ENCODE measurements around the gene TRPV4. TPM values are rescaled to one million over a fixed set of nuclear protein-coding genes. Genes with fewer than 3 reads are reported as not detected.

Gene TRPV4
- total RNA-seq, 1 experiment from 2014 or later, result not detected

DNA sequence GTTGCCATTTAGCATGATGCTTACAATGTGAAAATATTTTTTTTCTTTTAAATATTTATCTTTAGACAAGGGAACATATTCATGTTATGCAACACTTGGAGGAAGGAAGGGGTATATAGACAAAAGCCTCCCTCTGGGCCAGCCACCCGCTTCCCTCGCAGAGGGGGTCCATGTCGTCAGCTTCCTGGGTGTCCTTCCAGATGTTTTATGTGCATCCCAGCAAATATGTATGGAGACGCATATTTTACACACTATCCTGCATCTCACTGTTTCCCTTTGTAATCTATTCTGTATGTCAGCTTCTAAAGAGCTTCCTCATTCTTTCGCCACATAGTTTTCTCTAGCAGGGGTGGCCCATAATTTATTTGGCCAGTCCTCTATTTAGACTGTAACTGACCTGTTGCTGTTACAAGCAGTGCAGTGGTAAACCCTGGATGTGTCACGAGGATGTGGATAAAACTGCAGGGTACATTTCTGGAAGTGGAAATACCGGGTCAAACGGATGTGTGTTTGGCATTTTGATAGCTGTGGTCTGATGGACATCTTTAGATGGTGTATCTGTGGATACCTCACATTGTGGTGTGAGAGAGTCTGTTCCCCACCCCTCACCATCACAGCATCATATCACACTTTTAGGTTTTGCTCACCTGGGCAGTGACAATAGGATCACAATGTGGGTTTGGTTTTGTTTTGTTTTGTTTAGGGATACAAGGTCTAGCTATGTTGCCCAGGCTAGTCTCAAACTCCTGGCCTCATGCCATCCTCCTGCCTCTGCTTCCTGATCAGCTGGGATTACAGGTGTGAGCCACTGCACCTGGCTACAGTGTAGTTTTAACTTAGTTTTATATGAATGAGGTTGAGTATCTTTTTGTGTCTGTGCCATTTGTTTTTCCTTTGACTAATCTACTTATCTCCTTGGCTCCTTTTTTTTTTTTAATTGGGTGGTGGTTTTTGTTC is 87.9 kb downstream of the TRPV4 start:
- H2AFZ ChIP-seq (ENCODE audit: low read length), result no peak overlapping the region
- DNase-seq, result no peak
- H3K9ac ChIP-seq (ENCODE audit: low read length), result no peak overlapping the region
- no peak overlapping the region for H3K4me3 ChIP-seq (ENCODE audit: low read length)
- H3K9me3 ChIP-seq (ENCODE audit: low read length), result no peaks in the 10 kb centered on the region
- H3K9me2 ChIP-seq (replicated peaks; ENCODE audit: insufficient read depth, low read length), result no peaks in the 10 kb centered on the region
- no peaks in the 10 kb centered on the region for H3K27me3 ChIP-seq (ENCODE audit: low read length)
- no peaks in the 10 kb centered on the region for H3K36me3 ChIP-seq (ENCODE audit: insufficient read depth, low read length)
- H3K4me1 ChIP-seq (ENCODE audit: low read length), result no peaks in the 10 kb centered on the region
- H3K4me2 ChIP-seq (ENCODE audit: low read depth, low read length, poor library complexity, severe bottlenecking), result no peak overlapping the region
- no peaks in the 10 kb centered on the region for H4K20me1 ChIP-seq (ENCODE audit: insufficient read depth, low read depth, low read length)
- no peaks in the 10 kb centered on the region for H3K79me2 ChIP-seq (ENCODE audit: low read length)
- H3K27ac ChIP-seq (ENCODE audit: low read length), result no peak overlapping the region

DNA sequence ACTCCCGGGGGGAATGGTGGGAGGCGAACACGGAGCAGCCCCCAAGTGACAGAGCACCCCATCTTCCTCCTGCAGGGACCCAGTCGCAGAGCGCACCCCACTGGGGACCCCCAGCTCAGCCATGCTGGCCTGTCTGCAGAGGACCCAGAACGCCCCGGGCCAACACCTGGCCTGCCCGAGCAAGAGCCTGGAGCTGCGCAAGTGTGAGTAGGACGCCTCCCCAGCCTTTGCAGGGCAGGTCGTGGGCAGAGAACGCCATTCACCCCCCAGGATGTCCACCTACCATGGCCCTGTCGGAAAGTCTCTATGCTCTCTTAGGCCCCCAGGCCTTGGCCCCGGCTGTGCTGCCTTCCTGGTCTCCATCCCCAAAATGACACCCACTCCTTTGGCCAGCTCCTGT is 89.2 kb downstream of the TRPV4 start:
- no peak for DNase-seq
- no peaks in the 10 kb centered on the region for H3K36me3 ChIP-seq (ENCODE audit: insufficient read depth, low read length)
- H3K27me3 ChIP-seq (ENCODE audit: low read length), result no peaks in the 10 kb centered on the region

DNA sequence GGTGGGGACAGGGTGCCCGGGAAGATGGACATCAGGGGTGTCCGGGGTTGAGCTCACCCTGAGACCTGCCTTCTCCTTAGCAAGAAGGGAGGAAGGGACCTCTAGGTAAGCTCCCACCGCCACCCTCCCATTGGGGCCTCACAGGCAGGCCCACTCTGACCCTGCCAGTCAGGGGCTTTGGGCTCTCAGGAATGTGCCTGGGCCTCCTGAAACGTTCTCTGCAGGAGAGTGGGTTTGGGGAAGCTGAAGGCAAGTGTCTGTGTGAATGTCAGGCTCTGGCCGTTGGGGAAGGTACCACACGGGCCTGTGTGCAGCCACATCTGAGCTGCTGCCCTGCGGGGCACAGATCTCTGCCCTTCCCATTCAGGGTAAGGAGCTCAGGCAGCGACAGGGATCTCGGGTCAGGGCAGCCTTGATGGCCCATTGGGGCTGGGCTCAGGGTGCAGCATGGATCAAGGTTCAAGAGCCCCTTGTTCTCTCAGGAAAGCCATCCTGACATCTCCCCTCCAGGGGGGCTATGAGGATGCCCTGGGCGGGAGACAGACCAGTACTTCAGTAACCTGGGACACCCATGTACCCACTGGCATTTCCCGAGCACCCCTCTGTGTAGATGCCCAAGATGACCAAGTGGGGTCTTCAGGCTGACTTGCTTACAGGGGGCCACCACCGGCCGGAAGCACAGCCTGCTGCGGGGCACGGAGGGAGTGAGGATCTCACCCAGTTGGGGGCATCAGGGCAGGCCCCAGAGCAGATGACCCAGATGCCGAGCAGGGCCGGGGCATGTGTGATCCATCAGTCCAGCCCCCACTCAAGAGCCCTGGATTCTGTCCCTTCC is 89.9 kb downstream of the TRPV4 start:
- no peaks in the 10 kb centered on the region for H3K4me1 ChIP-seq (ENCODE audit: low read length)
- no peaks in the 10 kb centered on the region for H3K79me2 ChIP-seq (ENCODE audit: low read length)
- no peak for DNase-seq
- H2AFZ ChIP-seq (ENCODE audit: low read length), result no peak overlapping the region
- H4K20me1 ChIP-seq (ENCODE audit: insufficient read depth, low read depth, low read length), result 0 out of 2 replicates have a peak, but pooled peaks cover 6% of the 10 kb centered on the region
- H3K9me3 ChIP-seq (ENCODE audit: low read length), result no peaks in the 10 kb centered on the region
- no peak overlapping the region for H3K4me2 ChIP-seq (ENCODE audit: low read depth, low read length, poor library complexity, severe bottlenecking)
- H3K9ac ChIP-seq (ENCODE audit: low read length), result no peak overlapping the region
- no peaks in the 10 kb centered on the region for H3K9me2 ChIP-seq (replicated peaks; ENCODE audit: insufficient read depth, low read length)
- H3K27me3 ChIP-seq (ENCODE audit: low read length), result no peaks in the 10 kb centered on the region
- no peak overlapping the region for H3K27ac ChIP-seq (ENCODE audit: low read length)
- H3K4me3 ChIP-seq (ENCODE audit: low read length), result no peak overlapping the region
- H3K36me3 ChIP-seq (ENCODE audit: insufficient read depth, low read length), result no peaks in the 10 kb centered on the region

More for the DNA sequence above, 89.2 kb downstream of the TRPV4 start:
- Histone ChIP-seq H3K4me3 (ENCODE audit: low read length) (no peak overlapping the region), H3K27ac (ENCODE audit: low read length) (no peak overlapping the region), H3K4me2 (ENCODE audit: low read depth, low read length, poor library complexity, severe bottlenecking) (no peak overlapping the region), H3K9me3 (ENCODE audit: low read length) (no peaks in the 10 kb centered on the region), H3K9ac (ENCODE audit: low read length) (no peak overlapping the region), H2AFZ (ENCODE audit: low read length) (no peak overlapping the region), H3K79me2 (ENCODE audit: low read length) (no peaks in the 10 kb centered on the region), H3K9me2 (replicated peaks; ENCODE audit: insufficient read depth, low read length) (no peaks in the 10 kb centered on the region), H4K20me1 (ENCODE audit: insufficient read depth, low read depth, low read length) (0 out of 2 replicates have a peak, but pooled peaks cover 6% of the 10 kb centered on the region), H3K4me1 (ENCODE audit: low read length) (no peaks in the 10 kb centered on the region)

DNA sequence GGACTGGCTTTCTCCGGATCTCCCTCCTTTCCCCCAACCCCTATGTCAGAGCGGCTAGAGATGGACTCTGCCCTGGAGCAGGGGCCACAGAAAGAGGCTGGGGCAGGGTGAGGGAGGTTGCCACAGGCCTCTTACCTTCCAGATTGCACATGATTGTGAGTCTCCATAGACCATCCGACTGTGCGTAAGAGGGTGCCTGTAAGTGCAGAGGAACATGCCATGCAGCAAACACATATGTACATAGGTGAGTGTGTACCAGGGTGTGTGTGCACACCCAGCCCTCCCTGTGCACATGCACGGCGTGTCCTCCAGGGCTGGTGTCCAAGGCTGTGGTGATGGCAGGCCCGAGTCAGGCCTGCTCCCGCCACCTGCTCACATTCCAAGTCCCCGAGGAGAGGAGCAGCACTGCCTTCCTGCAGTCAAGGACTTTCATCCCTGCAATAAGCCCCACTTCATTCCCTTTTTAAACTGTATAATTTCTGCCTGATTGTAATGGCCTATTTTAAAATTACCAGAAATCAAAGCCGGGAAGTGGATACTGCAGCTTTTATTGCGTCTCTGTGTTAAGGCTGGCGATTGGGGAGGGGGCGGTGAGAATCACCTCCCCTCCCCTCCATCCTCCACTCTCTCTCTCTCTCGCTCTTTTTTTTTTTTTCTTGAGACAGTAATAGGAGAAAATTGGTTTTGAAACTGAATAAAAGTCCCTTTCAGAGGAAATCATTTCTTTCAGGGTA is 91.1 kb downstream of the TRPV4 start:
- Histone ChIP-seq H3K79me2 (ENCODE audit: low read length) (no peaks in the 10 kb centered on the region), H4K20me1 (ENCODE audit: insufficient read depth, low read depth, low read length) (0 out of 2 replicates have a peak, but pooled peaks cover 6% of the 10 kb centered on the region), H3K9me2 (replicated peaks; ENCODE audit: insufficient read depth, low read length) (no peaks in the 10 kb centered on the region), H3K4me1 (ENCODE audit: low read length) (no peaks in the 10 kb centered on the region), H3K9ac (ENCODE audit: low read length) (no peak overlapping the region), H3K4me2 (ENCODE audit: low read depth, low read length, poor library complexity, severe bottlenecking) (no peak overlapping the region), H3K27me3 (ENCODE audit: low read length) (no peaks in the 10 kb centered on the region), H3K27ac (ENCODE audit: low read length) (no peak overlapping the region), H3K9me3 (ENCODE audit: low read length) (no peaks in the 10 kb centered on the region), H3K36me3 (ENCODE audit: insufficient read depth, low read length) (no peaks in the 10 kb centered on the region), H3K4me3 (ENCODE audit: low read length) (no peak overlapping the region), H2AFZ (ENCODE audit: low read length) (no peak overlapping the region)
- no peak for DNase-seq

DNA sequence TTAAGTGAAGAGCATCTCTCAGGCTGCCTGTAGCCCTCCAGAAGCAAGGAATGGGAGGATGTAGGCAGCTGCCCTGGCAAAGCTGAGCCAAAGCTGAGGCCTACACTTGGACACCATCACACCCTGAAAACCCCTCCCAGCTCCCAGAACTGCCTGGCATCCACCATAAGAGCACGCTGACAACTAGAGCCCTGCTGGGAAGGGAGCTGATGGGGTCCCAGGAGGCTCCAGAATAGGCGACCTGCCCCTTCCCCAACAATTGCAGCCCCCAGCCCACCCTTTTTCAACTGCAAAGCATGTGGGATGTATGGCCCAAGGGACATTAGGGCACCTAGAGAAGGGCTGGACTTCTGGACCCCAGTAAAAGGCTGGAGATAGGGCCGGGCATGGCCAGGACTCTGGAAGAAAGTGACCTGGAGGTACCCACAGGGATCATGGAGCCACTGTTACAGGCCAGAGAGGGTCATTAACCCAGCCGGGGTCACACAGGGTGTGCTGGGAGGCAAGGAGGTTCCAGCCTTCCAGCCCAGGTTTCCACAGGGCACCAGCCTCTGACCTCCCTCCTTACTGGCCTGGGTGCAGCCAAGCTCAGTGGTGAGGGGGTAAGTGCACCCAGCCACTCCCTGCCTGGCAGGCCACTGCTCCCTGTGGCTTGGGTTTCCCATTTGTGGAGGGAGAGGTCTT is 91.8 kb downstream of the TRPV4 start:
- no peak overlapping the region for H3K4me3 ChIP-seq (ENCODE audit: low read length)
- no peak overlapping the region for H3K9ac ChIP-seq (ENCODE audit: low read length)
- no peaks in the 10 kb centered on the region for H3K27me3 ChIP-seq (ENCODE audit: low read length)

DNA sequence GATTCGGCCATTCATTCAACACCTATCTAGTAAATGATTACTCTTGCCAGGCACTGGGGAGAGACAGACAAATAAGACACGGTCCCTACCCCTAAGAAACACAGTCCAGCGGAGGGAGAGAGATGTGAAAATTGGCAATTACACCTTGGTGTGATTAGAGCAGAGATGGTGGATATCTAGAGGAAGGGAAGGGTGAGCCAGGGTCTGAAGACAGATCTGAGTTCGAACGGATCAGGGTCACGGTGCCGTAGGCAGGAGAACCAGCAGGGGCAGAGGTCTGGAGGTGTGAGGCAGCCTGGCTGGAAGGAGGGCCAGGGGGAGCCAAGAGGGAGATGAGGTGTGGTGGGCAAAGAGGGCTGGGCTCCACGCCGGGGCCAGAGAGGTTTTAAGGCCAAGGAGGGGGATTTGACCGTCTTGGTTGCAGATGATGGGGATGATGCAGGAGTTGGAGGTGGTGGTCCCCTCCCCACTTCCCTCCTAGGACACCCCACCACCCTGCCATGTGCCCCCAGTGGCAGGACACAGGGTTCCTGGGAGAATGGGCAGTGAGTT is 92.4 kb downstream of the TRPV4 start:
- H4K20me1 ChIP-seq (ENCODE audit: insufficient read depth, low read depth, low read length), result 0 out of 2 replicates have a peak, but pooled peaks cover 12% of the 10 kb centered on the region
- H3K4me3 ChIP-seq (ENCODE audit: low read length), result no peak overlapping the region
- H3K4me1 ChIP-seq (ENCODE audit: low read length), result no peaks in the 10 kb centered on the region
- DNase-seq, result no peak
- H3K9ac ChIP-seq (ENCODE audit: low read length), result no peak overlapping the region
- H3K36me3 ChIP-seq (ENCODE audit: insufficient read depth, low read length), result no peaks in the 10 kb centered on the region
- no peak overlapping the region for H2AFZ ChIP-seq (ENCODE audit: low read length)
- H3K9me2 ChIP-seq (replicated peaks; ENCODE audit: insufficient read depth, low read length), result no peaks in the 10 kb centered on the region
- H3K9me3 ChIP-seq (ENCODE audit: low read length), result no peaks in the 10 kb centered on the region
- no peaks in the 10 kb centered on the region for H3K27me3 ChIP-seq (ENCODE audit: low read length)
- H3K4me2 ChIP-seq (ENCODE audit: low read depth, low read length, poor library complexity, severe bottlenecking), result no peak overlapping the region
- H3K79me2 ChIP-seq (ENCODE audit: low read length), result no peaks in the 10 kb centered on the region
- no peak overlapping the region for H3K27ac ChIP-seq (ENCODE audit: low read length)

More for the DNA sequence above, 91.8 kb downstream of the TRPV4 start:
- no peak overlapping the region for H3K4me2 ChIP-seq (ENCODE audit: low read depth, low read length, poor library complexity, severe bottlenecking)
- no peaks in the 10 kb centered on the region for H3K36me3 ChIP-seq (ENCODE audit: insufficient read depth, low read length)
- H3K27ac ChIP-seq (ENCODE audit: low read length), result no peak overlapping the region
- no peaks in the 10 kb centered on the region for H3K9me2 ChIP-seq (replicated peaks; ENCODE audit: insufficient read depth, low read length)
- H3K79me2 ChIP-seq (ENCODE audit: low read length), result no peaks in the 10 kb centered on the region
- H2AFZ ChIP-seq (ENCODE audit: low read length), result no peak overlapping the region
- 0 out of 2 replicates have a peak, but pooled peaks cover 8% of the 10 kb centered on the region for H4K20me1 ChIP-seq (ENCODE audit: insufficient read depth, low read depth, low read length)
- no peaks in the 10 kb centered on the region for H3K9me3 ChIP-seq (ENCODE audit: low read length)
- H3K4me1 ChIP-seq (ENCODE audit: low read length), result no peaks in the 10 kb centered on the region
- DNase-seq, result no peak

Data from Karpas-422 (cell line).